NCI-H1694 (cell line): ENCODE measurements around the gene KARS1.
A peak's percentile ranks its signal among the peaks of the same experiment; 100 is the strongest.

Source experiments
- DNase-seq: peaks from one replicate; lab custom pipeline; 2025; lab: John Stamatoyannopoulos, UW

KARS1 gene

DNA sequence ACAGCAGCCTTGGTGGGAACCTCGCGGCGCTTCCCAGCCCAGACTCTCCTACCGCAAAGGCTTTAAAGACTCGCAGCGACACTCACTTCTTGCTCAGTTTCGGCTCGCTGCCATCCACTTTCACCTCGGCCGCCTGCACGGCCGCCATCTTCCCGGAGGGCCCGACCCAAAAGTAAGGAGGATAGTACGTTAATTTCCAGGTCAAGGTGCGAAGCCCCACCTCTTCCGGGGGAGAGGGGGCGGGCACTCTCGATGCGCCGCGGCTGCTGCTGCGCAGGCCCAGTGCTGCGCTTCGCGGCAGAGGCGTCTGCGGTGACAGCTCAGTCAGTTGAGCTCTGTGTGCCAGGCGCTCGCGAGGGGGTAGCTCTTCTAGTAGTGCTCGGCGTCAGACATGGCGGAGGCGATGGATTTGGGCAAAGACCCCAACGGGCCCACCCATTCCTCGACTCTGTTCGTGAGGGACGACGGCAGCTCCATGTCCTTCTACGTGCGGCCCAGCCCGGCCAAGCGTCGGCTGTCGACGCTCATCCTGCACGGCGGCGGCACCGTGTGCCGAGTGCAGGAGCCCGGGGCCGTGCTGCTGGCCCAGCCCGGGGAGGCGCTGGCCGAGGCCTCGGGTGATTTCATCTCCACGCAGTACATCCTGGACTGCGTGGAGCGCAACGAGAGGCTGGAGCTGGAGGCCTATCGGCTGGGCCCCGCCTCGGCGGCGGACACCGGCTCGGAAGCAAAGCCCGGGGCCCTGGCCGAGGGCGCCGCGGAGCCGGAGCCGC lies at the start of gene KARS1, which contains the start of gene TERF2IP:
KARS1 (minus strand) TSS at position 174 of the 773 bp plus-strand sequence; CDS start at position 148, 26 bp downstream.
TERF2IP (plus strand) TSS at position 282 of the 773 bp plus-strand sequence; CDS start at position 392, 110 bp downstream.
- DNase-seq, result peak; percentile 84

- DNase-seq, result no peak
Observed at GRCh38 chr16:75695708-75696107, 48.2 kb upstream of the KARS1 start.

GRCh38 chr16:75687361-75687760 lies 39.9 kb upstream of the KARS1 start:
- no peak for DNase-seq

- DNase-seq, result no peak
Observed at GRCh38 chr16:75682308-75682707, 34.8 kb upstream of the KARS1 start.

DNA sequence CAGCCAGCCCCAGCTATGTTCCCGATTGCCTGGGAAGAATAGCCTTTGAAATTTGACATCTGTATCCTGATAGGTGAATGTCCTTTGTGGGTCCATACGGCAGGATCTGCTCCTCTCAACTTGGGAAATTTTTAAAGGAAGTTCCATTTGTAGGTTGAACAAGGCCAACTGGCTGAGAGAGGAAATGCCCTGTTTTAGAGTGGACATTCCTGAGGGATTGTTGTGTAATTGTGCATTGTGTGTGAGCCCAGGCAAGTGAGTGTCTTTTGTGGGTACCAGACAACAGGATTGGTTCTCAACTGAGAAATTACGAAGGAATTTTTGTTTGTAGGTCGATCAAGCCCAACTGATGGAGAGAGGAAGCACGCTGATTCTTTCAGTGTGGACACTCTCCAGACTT lies 31.9 kb upstream of the KARS1 start:
- DNase-seq, result no peak

GRCh38 chr16:75676909-75677308 lies 29.4 kb upstream of the KARS1 start, which contains the start of gene CPHXL2:
CPHXL2 (minus strand) TSS chr16:75677009; CDS start chr16:75676999, 10 bp downstream.
- no peak for DNase-seq

GRCh38 chr16:75667503-75667902 lies 20.0 kb upstream of the KARS1 start:
- DNase-seq, result no peak

DNA sequence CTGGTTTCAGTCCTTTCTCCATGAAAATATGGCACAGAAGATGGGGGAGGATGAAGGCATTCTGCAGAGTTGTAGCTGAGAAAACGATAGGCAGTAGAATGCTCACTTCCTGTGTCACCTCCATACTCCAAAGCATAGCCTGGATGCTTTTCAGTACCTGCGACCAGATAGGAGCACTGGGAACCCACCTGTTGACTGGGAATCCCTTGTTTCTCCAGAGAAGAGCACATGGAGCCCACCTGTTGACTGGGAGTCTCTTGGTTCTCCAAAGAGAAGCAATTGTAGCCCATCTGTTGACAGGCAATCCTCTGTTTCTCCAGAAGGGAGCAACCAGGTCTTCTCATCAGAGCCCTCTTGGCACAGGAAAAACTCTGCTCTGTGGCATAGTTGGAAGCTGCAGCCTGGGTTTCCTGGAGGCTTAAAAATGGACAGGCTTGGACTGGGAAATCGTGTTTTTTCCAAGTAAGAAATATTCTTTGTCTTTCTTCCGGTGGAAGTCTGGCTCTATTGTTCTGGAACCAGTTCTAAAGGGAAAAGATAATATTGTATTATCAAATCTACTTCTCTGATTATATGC lies 13.3 kb upstream of the KARS1 start:
- no peak for DNase-seq

DNA sequence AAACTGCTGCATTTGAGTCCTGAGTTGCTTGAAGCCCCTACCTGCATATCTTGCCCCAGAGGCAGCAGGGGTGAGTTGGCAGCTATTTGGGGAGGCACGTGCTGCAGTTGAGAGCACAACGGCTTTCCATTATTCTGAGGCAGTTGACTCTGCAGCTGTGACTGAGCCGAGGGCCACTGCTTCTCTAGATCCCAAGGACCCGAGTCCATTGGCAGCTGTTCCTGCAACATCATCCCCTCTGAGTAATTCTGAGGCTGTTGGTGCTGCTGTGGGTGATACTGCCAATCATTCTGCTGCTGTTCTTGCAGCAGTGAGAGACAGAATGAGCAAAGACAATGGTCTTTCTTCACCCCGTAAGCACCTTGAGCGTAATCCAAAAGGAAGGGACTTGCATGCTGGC lies 12.9 kb upstream of the KARS1 start:
- no peak for DNase-seq

- DNase-seq, result no peak
Observed at GRCh38 chr16:75658175-75658574, 10.7 kb upstream of the KARS1 start.

- no peak for DNase-seq
Observed at GRCh38 chr16:75653922-75654321, 6.5 kb upstream of the KARS1 start.

DNA sequence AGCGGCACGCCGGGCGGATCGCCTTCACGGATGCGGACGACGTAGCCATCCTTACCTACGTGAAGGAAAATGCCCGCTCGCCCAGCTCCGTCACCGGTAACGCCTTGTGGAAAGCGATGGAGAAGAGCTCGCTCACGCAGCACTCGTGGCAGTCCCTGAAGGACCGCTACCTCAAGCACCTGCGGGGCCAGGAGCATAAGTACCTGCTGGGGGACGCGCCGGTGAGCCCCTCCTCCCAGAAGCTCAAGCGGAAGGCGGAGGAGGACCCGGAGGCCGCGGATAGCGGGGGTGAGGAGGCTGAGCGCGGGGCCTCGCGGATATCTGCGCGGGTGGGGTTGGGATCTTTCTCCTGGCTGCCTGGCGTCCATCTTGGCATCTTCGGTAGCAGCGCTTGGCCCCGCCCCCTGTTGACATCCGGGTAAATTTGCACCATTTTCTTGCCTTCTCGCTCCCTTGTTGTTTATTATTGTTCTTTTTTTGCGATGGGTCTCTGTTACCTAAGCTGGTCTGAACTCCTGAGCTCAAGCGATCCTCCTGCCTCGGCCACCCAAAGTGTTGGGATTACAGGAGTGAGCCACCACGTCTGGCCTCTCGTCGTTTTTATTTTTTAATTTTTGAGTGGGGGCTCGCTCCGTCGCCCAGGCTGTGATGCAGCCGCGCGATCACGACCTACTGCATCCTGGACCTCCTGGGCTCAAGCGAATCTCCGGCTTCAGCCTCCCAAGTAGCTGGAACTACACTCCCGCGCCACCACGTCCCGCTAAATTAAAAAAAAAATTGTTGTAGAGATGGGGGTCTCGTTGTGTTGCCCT lies 1.0 kb upstream of the KARS1 start:
- DNase-seq, result peak; percentile 42

GRCh38 chr16:75647112-75647491 lies 363 bp downstream of the KARS1 start:
- DNase-seq, result no peak

GRCh38 chr16:75644240-75645012 lies 3.0 kb downstream of the KARS1 start:
- no peak for DNase-seq

GRCh38 chr16:75640598-75640997 lies 6.9 kb downstream of the KARS1 start:
- DNase-seq, result no peak

DNA sequence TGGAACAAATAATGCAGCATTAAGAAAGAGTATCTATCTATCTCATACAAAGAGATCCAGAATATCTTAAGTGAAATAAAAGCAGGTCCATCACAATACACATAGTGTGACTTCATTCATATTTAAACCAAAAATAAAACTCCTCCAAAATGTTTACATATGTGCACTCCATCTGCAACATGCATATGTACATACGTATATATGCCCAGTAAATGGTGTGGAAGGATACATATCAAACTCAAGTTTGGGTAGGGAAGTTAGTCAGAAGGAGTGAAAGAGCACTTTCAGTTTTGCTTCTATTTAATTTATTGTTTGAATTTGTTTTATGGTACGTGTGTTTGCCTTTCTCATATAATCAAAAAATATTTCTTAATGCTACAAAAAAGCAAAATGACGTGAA lies 12.4 kb downstream of the KARS1 start:
- no peak for DNase-seq

DNA sequence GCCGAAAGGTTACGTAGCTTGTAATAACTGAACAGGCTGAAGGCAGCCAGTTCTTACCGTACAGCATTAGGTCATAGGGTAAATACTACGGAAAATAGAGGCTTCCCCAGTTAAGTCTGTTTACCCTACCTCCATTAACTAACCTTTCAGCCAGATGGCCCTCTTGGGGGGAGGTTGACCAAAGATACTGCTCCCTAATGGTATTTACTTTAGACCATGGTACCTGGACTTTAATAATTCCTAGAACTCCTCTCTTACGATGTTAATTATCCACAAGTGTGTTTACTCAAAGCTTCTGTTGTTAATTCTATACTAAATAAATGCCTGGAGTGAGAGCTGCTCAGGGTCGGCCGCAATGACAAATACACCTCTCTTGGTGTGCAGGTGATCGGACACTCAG lies 14.6 kb downstream of the KARS1 start:
- DNase-seq, result no peak

- no peak for DNase-seq
Observed at GRCh38 chr16:75630052-75630451, 17.4 kb downstream of the KARS1 start.

GRCh38 chr16:75629132-75629531 lies 18.3 kb downstream of the KARS1 start:
- no peak for DNase-seq

- no peak for DNase-seq
Observed at GRCh38 chr16:75628351-75628750, 19.1 kb downstream of the KARS1 start.

GRCh38 chr16:75627851-75628250 lies 19.6 kb downstream of the KARS1 start:
- DNase-seq, result no peak

DNA sequence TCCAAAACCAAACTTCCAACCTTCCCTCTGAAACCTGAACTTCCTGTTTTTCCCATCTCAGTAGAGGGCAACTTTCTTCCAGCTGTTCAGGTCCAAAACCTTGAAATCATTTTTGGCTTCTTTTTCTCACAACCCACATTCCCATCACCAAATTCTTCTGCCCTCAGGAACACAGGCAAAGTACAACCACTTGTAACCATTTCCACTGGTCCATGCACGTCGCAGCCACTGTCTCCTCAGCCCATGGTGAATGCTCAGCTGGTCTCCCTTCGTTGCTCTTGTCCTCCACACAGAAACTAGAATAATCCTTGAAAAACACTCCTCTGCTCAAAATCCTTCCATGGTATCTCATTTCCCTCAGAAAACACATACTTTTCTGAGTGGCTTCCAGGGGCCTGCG lies 20.7 kb downstream of the KARS1 start:
- no peak for DNase-seq
